ENCODE data around the gene SERGEF. TPM values are rescaled to one million over a fixed set of nuclear protein-coding genes. Genes with fewer than 3 reads are reported as not detected.

SERGEF gene
- total and polyA plus RNA-seq, 9 donors: 42.0 to 76.3 (median 59.7) TPM

- WGBS, 3 donors: 90 to 100% (median 100%) methylated on average over 1 of the region's 1 CpG
- Histone ChIP-seq H3K4me3 (no peak overlapping the region), H3K27me3 (no peaks in the 10 kb centered on the region), H3K9me3 (no peaks in the 10 kb centered on the region), H3K36me3 (no peaks in the 10 kb centered on the region), H3K4me1 (ENCODE audit: insufficient read depth) (peaks cover 1% of the 10 kb centered on the region), H3K27ac (no peak overlapping the region)
- TF ChIP-seq POLR2A (IDR thresholded peaks at IDR 0.05): no peak
- TF ChIP-seq EP300 (IDR thresholded peaks at IDR 0.05): no peak
- no peak for TF ChIP-seq CTCF (IDR thresholded peaks at IDR 0.05)
- intact Hi-C loops (cut with DNase I): no loop called here
- no peak for DNase-seq
These were observed 44.6 kb downstream of the SERGEF start for GRCh38 chr11:17968206-17968605.

GRCh38 chr11:17967661-17968060 lies 45.2 kb downstream of the SERGEF start:
- intact Hi-C loops (cut with DNase I): no loop called here
- H3K27ac ChIP-seq: no peak overlapping the region
- no peaks in the 10 kb centered on the region for H3K9me3 ChIP-seq

GRCh38 chr11:17960091-17960490 lies 52.8 kb downstream of the SERGEF start:
- H3K27ac ChIP-seq: no peak overlapping the region
- H3K4me1 ChIP-seq (ENCODE audit: insufficient read depth): no peaks in the 10 kb centered on the region
- TF ChIP-seq POLR2A (IDR thresholded peaks at IDR 0.05): no peak
- TF ChIP-seq EP300 (IDR thresholded peaks at IDR 0.05): no peak
- TF ChIP-seq CTCF (IDR thresholded peaks at IDR 0.05): no peak
- H3K9me3 ChIP-seq: no peaks in the 10 kb centered on the region
- no peak overlapping the region for H3K4me3 ChIP-seq
- intact Hi-C loops (cut with DNase I): no loop called here
- H3K36me3 ChIP-seq: no peaks in the 10 kb centered on the region
- H3K27me3 ChIP-seq: no peaks in the 10 kb centered on the region
- no peak for DNase-seq

More at GRCh38 chr11:17967661-17968060, 45.2 kb downstream of the SERGEF start:
- TF ChIP-seq EP300 (IDR thresholded peaks at IDR 0.05): no peak
- Histone ChIP-seq H3K27me3 (no peaks in the 10 kb centered on the region), H3K4me1 (ENCODE audit: insufficient read depth) (peaks cover 1% of the 10 kb centered on the region), H3K4me3 (no peak overlapping the region), H3K36me3 (no peaks in the 10 kb centered on the region)
- DNase-seq: no peak

- Histone ChIP-seq H3K4me3 (no peak overlapping the region), H3K27me3 (no peaks in the 10 kb centered on the region), H3K9me3 (no peaks in the 10 kb centered on the region), H3K36me3 (no peaks in the 10 kb centered on the region), H3K4me1 (ENCODE audit: insufficient read depth) (no peaks in the 10 kb centered on the region), H3K27ac (no peak overlapping the region)
- WGBS, 3 donors: 55 to 66% (median 62%) methylated on average over 2 of the region's 2 CpGs
- intact Hi-C loops (cut with DNase I): no loop called here
- DNase-seq: no peak
- TF ChIP-seq CTCF (IDR thresholded peaks at IDR 0.05) (no peak), POLR2A (IDR thresholded peaks at IDR 0.05) (no peak), EP300 (IDR thresholded peaks at IDR 0.05) (no peak)
These were observed 54.4 kb downstream of the SERGEF start for GRCh38 chr11:17958446-17958845.

- Histone ChIP-seq H3K4me1 (ENCODE audit: insufficient read depth) (peaks cover 4% of the 10 kb centered on the region), H3K4me3 (no peak overlapping the region), H3K9me3 (no peaks in the 10 kb centered on the region), H3K27me3 (no peaks in the 10 kb centered on the region), H3K36me3 (no peaks in the 10 kb centered on the region), H3K27ac (no peak overlapping the region)
- TF ChIP-seq EP300 (IDR thresholded peaks at IDR 0.05): no peak
- TF ChIP-seq POLR2A (IDR thresholded peaks at IDR 0.05): no peak
- TF ChIP-seq CTCF (IDR thresholded peaks at IDR 0.05): no peak
- WGBS, 3 donors: 78 to 81% (median 78%) methylated on average over 5 of the region's 5 CpGs
- intact Hi-C loops (cut with DNase I): no loop called here
- no peak for DNase-seq
These were observed 58.2 kb downstream of the SERGEF start for GRCh38 chr11:17954395-17955252.

All from ovary (tissue), 9 donors.